ENCODE results near the gene SGPP2.
"Not testable (repeated sequence)": the region's sequence is repeated elsewhere in the genome, so short reads cannot be mapped to it uniquely, and the experiment has no call there.

Gene SGPP2

DNA sequence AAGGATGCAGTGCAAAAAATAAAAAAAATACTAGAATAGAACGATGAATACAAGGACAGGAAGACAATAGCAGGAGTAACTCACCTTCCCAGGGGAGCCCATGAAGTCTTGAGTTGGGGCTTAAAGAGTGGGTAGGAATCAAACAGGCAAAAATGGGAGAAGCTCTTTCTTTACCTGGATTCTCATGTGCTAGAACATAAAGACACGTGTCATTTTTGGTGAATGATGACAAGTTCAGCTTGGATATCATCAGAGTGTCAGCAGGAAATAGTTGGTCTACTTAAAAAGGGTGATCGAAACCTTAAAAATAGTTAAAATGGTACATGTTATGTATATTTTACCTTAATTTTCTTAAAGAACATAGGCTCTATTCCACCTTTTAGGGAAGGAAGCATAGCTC lies 5.7 kb downstream of the SGPP2 start:
- DNase-seq, result no peak

DNA sequence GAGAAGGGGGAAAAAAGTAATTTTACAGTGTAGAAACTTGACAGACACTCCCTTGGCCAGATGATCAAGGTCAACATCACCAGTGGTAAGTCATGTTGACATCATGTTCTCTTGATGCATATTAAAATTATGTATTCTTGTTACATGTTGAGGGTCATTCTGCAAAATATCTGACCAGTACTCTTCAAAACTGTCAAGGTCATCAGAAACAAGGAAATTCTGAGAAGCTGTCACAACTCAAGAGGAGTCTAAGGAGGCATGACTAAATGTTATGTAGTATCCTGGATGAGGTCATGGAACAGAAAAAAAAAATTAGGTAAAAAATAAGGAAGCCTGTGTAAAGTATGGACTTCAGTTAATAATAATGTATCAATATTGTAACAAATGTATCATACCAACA lies 6.3 kb downstream of the SGPP2 start:
- no peak for DNase-seq

DNA sequence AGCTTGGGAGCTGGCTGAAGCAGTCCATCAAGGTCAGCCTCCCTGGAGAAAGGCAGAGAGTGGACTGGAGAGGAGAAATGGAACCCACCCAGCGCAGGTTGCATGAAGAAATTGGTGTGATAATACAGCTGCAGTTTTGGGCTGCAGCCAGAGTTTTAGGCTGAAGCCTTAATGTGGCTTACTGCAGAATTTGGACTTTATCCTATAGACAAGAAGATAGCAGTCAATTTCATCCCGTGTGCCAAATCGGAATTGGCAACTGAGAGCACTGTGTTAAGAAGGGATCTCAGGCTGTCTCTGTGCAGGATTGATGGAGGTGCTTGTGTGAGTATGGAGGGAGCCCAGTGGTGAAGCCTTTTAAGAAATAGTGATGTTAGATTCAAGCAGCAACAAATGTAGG lies 7.5 kb downstream of the SGPP2 start:
- DNase-seq, result no peak

DNA sequence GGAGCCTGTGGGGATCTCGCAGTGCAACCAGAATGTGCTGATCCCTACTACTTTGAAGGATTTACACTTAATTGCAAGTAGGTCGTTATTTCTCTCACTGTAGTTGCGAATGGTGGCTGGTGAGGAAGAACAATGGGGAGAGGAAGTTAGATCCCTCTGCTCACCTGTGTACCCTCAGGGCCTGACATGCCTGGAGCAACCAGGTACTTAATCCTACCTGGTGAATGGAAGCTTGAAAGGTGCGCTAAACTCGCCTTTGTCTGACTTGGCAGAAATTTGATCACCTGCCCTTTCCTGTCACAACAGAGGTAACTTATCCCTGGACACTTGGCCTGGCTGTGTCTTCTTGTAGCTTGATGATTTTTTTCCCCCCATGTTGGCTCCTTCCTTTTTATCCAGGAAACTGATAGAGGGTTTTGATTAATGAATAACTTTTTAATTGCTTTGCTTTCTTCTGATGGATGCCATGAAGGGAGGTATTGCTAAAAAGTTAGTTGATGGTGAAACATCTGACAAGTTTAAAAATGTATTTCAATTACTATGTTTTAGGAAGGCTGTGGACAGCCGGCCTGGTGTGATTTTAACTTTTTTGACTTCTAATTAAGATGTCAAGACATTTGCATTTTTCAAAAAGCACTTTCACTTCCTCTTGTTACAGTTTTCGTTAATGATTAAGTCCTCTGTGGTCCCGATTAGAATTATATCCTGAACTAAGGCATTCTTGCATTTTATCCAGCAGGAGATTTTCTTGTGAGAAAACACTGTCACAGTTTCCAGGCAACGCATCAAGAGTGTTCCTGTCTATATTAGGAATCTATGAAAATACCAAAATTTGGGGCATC lies 9.2 kb downstream of the SGPP2 start:
- no peak for DNase-seq

DNA sequence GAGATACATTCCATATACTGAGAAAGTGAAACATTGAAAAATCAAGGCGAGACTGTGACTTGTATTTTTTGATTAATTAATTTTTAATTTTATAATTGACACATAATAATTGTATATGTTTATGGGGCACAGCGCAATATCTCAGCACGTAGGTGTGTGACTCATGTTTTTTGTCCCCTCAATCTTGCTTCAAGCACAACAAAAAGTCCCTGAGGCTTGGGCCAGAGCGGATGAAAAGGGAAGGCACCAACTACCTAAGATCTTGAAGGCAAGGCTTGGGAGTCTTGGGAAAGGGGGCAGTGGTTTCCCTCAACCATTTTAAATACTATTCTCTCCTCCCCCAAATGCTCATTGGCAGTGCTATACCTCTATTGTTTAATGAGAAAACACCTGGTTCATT lies 9.9 kb downstream of the SGPP2 start:
- no peak for DNase-seq

DNA sequence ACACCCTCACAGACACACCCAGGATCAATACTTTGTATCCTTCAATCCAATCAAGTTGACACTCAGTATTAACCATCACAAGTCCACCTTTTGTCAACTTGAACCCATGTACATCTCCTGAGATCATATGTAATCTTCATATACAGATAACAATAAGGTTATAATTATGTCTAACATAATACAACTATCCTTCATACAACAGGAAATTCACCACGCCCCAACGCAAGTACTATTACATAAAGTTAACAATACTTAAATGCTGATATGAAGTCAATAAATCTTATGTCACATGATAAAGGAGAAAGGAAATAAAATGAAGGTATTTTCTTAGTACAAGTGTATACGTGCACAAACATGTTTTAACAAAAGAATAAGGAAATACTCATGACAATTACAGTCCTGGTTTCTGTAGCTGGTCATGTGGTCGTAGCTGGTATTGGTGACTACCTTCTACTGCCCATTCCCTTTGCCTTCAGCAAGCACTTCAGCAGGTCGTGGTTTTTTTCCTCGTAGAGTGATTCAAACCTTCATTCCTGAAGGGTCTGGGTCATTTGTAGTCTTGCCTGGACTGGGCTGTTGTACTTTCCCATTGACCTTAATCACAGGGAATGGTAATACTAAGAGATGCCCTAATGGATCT lies 11.2 kb downstream of the SGPP2 start:
- DNase-seq, result not testable (repeated sequence)

DNA sequence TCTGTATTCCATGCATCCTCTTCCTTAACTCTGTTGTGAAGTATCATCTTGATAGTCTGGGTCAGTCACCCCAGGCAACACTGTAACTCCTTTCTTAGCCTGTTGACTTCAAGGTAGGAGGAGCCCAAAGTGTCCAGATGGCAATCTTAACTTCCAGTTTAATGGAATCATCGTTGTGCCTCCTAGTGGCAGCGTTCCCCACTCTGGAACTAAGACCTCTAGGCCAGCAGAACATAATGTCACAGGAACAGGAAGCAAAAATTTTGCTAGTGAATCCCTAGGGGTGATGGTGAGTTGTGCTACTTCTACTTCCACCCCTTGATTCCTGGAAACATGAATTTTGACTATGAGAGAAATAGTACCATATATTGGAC lies 11.7 kb downstream of the SGPP2 start:
- no peak for DNase-seq

DNA sequence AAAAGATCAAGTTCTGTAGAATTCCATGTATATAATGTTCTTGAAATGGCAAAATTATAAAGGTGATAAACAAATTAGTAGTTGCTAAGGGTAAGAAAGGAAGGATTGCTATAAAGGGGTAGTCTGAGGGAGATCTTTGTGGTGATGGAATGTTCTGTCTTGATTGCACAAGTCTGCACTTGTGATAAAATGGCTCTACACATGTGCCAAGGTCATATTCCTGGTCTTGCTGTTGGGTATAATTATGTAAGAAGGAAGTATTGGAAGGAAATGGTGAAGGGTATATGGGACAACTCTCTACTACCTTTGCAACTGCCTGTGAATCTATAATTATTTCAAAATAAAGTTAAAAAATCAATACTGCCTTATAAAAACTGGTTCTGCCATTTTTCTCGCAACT lies 15.3 kb downstream of the SGPP2 start:
- DNase-seq, result no peak

DNA sequence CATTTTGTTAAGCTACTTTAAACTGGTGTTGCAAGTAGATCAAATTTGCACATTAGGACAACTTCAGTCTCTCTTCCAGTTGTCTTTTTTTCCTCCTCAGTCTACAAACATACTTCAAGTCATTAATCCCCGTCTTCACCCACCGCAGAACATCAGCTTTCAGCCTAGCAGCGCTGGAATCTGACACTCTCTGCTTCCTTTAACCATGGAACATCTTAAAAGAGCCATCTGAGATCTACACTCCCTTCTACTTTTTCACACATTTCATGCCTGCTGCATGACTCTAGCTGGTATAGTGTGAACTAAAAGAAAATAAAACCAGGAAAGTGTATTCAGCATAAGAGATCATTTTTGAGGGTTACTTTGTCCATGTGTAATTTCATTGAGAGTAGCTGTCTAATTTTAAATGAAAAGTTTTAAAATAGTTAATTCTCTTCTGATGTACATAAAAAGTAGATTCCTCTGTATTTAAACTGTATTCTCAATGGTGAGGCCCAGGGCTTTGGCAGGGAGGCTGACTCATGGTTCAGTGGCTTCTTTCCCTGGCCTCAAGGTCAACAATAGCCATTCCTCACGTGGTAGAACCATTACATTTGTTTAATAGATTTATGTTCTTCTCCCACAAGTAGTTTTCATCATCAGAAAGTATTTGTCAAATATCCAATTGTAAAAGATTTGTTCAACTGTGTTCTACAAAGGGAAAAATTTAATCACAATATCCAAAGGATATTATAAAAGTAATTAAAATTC lies 16.5 kb downstream of the SGPP2 start:
- DNase-seq, result no peak

DNA sequence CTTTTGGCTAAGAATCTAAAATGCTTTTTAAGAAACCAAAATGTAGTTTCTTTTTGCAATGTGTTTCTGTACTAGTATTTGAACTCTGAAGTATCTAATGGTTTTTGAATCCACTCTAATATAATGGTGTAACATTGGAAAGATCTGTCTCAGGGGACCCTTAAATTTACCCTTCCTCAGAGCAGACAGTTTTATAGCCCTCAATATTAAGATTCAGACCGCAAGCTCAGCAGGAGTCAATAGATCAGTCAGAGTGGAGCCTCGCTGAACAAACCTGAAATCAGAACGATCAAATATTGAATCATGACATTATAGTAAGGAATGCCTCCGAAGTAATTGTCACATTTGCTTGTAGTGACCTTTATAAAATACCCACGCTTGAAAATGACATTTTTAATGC lies 18.3 kb downstream of the SGPP2 start:
- DNase-seq, result no peak

DNA sequence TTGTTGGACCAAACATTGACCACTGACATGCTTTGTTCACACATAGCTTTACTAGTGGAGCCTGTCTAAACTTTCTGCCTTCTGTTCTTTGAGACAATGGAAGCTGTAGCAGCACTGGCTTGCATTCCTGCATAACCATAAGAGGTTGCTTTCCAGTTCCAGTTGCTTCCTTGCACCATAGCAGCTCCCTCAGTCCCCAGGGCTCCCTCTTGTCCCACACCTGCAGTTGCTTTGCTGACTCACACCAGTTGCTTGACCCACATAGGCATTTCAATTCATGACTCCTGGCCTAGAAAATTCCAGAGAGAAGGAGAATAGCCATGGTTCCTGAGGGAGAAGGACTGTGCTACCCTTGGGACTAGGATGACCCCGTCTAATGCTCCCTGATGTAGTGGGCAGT lies 20.9 kb downstream of the SGPP2 start:
- no peak for DNase-seq

DNA sequence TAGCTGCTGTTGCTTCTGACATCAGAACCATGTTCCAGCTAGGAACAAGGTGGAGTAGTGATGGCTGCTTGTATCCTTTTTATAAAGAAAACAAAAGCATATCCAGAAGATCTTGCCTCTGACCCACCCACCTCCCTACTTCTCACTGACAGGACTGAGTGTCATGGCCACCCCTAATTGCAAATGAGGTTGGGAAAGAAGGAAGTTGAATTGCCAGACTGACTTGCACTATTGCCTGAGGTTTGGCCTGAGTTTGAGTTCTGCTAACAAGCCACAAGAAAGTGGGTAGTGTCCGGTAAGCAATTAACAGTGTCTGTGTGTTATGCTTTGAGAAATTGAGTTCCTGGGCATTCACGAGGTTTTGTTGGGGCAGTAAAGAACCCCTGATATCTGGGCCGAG lies 22.8 kb downstream of the SGPP2 start:
- no peak for DNase-seq

DNA sequence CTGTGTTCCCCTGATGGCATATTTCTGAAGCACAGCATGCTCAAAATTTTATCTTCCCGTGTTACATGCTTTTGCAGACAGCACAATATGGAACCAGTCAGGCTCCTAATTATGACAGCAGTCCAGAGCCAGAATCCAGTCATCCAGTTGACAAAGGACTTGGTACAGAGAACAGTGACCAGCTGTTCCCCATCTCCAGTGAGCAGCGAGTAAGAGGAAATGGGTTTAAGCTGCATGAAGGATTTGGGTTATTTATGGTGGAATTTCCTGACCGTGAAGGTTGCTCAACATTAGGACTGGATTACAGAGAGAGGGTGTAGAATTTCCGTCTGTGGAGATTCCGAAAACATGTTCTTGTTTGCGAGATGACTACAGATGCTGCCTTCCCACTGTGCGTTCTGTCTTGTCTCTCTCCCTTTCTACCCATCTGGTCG lies 24.4 kb downstream of the SGPP2 start:
- DNase-seq, result peak; percentile 95

DNA sequence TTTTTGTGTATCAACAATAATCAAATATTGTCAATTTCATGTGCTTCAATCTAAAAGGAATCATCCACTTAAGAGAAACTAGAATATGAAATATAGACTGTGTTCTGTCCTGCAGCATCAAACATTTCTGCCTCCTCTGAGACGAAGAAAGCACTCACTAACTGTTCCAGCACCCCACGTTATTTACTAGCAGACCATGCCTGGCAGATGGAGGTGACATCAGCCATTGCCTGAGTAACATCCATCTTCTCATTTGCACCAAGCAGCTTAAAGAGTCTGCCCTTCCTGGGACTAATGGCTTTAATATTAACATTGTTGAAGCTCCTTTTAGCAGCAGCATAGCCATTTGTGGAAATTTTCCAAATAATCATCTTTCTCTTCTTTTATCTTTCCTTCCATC lies 25.7 kb downstream of the SGPP2 start:
- peak; percentile 85 for DNase-seq

DNA sequence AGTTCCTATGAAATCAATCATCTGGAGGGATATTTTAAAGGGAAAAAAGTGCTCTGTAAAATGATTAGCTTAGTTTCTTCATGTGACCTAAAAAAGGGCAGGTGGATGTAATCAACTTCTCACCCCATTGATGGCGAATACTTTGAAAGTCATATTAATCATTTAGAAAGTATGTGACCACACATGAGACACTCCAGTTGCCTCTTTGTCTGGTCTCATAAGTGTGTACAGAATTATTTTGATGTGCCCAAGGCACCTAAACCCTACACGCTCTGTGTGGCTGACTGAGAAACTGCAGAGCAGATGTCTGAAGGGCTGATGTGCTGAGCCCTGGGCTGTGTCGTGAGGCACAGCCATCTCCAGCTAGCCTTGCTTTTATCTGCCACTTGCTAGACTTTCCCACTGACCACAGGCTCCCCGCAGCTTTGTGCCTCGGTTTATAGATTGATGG lies 26.9 kb downstream of the SGPP2 start:
- DNase-seq, result peak; percentile 75

DNA sequence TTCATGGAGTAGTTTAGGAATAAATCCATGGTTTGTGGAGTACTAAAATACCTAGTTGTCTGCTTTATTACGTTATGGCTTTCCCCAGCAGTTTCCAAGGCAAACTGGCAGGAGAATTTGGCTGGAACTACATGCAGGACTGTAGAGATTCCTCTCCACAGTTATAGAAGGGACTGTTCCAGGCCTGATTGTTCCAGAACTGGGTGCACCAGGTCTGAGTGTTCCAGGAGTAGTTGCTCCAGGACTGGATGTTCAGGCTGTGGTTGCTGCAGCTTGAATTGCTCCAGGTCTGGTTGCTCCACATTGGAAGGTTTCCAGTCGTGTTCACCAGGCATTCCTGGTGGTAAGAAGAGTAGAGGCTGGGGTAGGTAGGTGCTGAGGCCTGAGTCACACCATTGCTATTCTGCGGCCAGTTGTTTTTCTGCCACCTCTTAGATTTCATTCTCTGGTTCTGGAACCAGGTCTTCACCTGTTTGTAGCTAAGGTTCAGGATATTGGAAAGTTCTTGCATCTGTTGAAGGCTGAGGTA lies 28.1 kb downstream of the SGPP2 start:
- DNase-seq, result no peak

DNA sequence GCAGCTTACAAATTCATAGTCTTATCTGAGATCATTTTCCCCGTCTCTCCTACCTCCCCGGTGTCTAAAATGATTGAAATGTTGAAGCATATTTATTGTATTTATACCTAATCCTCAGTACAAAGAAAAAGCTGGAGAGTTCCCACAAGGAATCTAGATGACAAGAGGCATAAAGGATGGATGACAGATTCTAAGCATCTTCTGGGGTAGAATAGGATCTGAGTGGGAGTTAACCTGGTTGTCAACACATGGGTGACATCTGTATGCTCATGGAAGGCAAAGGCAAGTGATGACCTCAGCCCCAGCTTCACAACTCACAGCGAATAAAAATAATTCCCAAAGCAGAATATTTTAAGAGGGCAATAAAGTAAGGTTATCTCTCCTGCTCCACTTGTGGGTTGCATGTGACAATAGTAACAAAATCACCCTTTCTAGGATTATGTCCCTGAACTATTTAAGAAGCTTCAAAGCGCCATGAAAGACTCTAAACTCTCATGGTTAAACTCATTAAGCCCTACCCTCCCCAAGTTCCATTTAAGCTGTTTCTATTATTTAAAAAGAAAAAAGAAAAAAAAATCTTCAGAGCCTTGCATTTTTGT lies 32.2 kb downstream of the SGPP2 start:
- no peak for DNase-seq

DNA sequence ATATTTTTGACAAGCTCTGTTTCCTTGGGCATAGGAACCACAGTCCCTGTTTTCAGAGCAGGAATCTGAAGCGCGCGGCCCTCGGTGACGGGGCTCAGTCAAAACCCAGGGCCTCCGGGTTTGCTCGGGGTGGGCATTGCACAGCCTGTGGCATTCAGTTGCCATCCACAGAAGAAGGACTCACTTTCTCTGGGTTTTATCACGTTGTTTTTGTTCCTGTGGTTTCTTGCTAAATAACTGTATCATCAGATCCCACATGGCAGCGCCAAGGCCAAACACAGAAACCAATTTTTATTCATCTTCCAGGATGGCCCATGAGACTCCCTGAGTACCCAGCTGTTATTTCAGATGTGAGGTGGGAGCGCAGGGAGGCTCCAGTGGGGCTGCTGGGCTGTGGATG lies 35.6 kb downstream of the SGPP2 start:
- DNase-seq, result no peak

DNA sequence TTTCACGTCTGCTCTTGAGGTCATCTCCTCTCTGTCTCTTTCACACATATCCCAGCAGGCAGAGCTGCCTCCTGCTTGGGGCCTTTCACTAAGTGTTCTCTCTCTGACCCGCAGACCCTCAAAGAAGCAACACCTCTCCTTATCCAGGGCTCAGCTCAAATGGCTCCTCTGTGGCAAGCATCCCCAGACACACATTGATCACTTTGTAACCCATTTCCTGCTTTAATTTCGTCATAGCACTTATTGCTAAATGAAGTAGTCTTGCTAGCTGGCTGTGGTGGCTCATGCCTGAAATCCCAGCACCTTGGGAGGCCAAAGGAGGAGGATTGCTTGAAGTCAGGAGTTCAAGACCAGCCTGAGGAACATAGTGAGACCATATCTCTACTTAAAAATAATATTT lies 41.4 kb downstream of the SGPP2 start:
- no peak for DNase-seq

DNA sequence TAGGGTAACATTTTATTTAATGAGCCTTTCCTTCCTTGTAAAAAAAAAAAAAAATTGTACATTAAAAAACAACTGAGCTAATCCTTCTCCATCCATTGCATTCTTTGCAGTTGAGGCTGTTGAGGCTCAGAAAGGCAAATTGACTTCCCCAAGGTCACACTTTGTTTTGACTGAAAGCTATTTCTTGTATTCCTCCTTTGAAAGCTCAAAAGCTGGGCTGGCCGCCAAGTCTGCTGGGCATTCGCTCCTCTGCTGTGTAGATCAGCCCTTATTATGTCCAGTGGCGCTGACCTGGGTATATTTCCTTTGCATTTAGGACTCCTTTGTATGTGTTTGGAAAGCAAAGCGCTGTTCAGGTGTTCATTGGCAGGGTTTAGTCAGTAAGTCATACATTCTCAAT lies 44.0 kb downstream of the SGPP2 start:
- no peak for DNase-seq

DNA sequence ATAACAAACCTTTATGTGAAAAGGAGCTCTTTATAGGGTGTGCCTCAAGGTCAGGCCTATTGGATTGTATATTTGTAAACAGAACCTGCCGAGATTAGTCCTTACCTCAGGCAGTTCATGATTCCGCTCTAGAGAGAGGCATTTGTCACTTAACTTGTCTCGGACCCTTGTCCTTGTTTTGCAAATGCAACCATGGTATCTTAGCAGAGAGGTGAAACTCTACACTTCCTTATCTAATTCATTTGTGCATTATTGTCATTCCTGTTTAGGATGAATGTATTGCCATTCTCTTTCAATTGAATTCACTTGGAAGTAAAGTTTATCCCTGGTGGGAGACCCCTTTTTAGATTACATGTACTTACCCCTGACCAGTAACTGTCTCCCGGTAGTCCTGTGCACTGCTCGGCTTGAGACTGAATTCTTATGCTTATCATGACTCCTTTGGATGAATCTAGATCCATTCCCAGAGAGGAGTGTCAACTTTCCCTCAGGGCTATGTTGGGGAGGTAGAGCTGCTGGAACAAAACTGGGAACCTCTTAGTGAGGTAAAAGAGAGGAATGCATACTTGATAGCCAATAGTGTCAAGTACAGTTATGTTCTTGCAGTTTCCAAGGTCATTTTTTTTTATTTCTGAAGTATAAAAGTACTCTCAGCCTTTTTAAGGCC lies 46.6 kb downstream of the SGPP2 start:
- no peak for DNase-seq

DNA sequence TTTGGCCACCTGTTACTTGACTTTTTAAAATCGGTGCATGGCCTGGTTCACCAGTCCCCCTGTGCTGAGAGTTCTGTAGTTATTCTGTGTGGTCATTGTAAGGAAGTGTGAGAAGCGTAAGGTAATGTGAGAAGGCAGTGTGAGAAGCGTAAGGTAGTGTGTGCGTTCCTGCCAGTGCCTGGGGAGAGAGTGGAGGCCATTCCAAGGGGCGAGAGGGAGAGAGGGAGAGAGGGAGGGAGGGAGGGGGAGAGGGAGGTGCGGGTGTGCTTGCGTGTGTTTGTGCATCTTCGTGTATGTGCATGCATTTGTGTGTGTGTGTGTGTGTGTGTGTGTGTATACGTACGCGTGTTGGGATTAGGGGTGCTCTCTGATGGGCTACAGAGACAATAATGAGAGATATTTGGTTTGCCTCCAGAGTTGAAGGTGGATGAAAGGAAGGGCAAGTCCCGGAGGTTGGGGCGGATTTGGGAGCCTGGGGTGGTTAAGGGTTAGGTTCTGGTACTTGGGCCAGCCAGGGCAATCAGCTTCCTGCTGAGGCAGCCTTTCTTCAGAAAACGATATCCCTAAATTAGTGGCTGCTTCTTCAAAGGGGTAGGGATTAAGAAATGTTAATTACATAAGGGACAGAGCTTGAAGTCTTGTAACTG lies 53.7 kb downstream of the SGPP2 start:
- no peak for DNase-seq
